HEK293T (cell line): ENCODE data around the gene IL18R1.

Experiments
- CTBP1 ChIP-seq: fragments of 450-650 bp; IDR thresholded peaks from 2 replicates; pipeline ENCODE4 v1.6.1; 2016; ENCODE audit warnings: borderline replicate concordance
- FOXA1 ChIP-seq: fragments of 450-650 bp; IDR thresholded peaks from 2 replicates; pipeline ENCODE4 v1.6.1; 2016; ENCODE audit warnings: mild to moderate bottlenecking
- FOXK2 ChIP-seq: fragments of 450-650 bp; IDR thresholded peaks from 2 replicates; pipeline ENCODE4 v1.6.1; 2016; ENCODE audit warnings: mild to moderate bottlenecking
- NFRKB ChIP-seq: fragments of 450-650 bp; IDR thresholded peaks from 2 replicates; pipeline ENCODE4 v1.6.1; 2016; ENCODE audit warnings: mild to moderate bottlenecking, moderate library complexity
- SP1 ChIP-seq: fragments of 450-650 bp; IDR thresholded peaks from 2 replicates; pipeline ENCODE4 v1.6.1; 2017
- SUZ12 ChIP-seq: fragments of 450-650 bp; IDR thresholded peaks from 2 replicates; pipeline ENCODE4 v1.6.1; 2016; ENCODE audit warnings: mild to moderate bottlenecking
- TARDBP ChIP-seq: fragments of 450-650 bp; IDR thresholded peaks from 2 replicates; pipeline ENCODE4 v1.6.1; 2016
- TF ChIP-seq, protein P1 (sequence below): fragments of 450-650 bp; IDR thresholded peaks from 2 replicates; pipeline ENCODE4 v1.6.1; 2016

- TF ChIP-seq SP1 (no peak), NFRKB (no peak), FOXA1 (no peak), FOXK2 (no peak), TARDBP (no peak), CTBP1 (no peak), SUZ12 (no peak)
- TF ChIP-seq, protein P1, sequence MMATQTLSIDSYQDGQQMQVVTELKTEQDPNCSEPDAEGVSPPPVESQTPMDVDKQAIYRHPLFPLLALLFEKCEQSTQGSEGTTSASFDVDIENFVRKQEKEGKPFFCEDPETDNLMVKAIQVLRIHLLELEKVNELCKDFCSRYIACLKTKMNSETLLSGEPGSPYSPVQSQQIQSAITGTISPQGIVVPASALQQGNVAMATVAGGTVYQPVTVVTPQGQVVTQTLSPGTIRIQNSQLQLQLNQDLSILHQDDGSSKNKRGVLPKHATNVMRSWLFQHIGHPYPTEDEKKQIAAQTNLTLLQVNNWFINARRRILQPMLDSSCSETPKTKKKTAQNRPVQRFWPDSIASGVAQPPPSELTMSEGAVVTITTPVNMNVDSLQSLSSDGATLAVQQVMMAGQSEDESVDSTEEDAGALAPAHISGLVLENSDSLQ: no peak
Observed at GRCh38 chr2:102437122-102437521, 81.5 kb downstream of the IL18R1 start.
